Fibroblast of lung (primary cell): ENCODE data around the gene ZNF445. TPM values are rescaled to one million over a fixed set of nuclear protein-coding genes. Genes with fewer than 3 reads are reported as not detected.

ENCODE experiments used
- DNase-seq, 2 donors: peaks; one replicate each; pipeline versions ENCODE4 v3.0.0 to v3.0.0-alpha.2; 2010; ENCODE audit warnings: low read depth in 2 of 2
- H2AFZ ChIP-seq: 2 replicates; pipeline ENCODE4 v1.5.1; 2012; ENCODE audit warnings: low read length, control low read depth, inconsistent platforms
- H3K27ac ChIP-seq: 2 replicates; pipeline ENCODE4 v1.5.1; 2011; ENCODE audit warnings: low read length, control low read depth; ENCODE audit not compliant: insufficient read depth
- H3K27me3 ChIP-seq: 2 replicates; pipeline ENCODE4 v1.5.1; 2011; ENCODE audit warnings: mild to moderate bottlenecking, low read length; ENCODE audit not compliant: control insufficient read depth, insufficient read depth
- H3K36me3 ChIP-seq: 2 replicates; pipeline ENCODE4 v1.5.1; 2011; ENCODE audit warnings: low read length; ENCODE audit not compliant: control insufficient read depth, insufficient read depth
- H3K4me1 ChIP-seq: 2 replicates; pipeline ENCODE4 v1.5.1; 2011; ENCODE audit warnings: low read length; ENCODE audit not compliant: control insufficient read depth, insufficient read depth; ENCODE audit errors: extremely low read depth
- H3K4me2 ChIP-seq: 2 replicates; pipeline ENCODE4 v1.5.1; 2011; ENCODE audit warnings: low read length, control low read depth; ENCODE audit not compliant: insufficient read depth; ENCODE audit errors: extremely low read depth
- H3K4me3 ChIP-seq, 4 experiments: fragments of 200-600 bp in 1 of 4; sonication (generic) in 1 of 4; replicated peaks in 1 of 4; 2 replicates each; pipeline ENCODE4 v1.5.1; 2011 to 2016; ENCODE audit warnings: low read length in 4 of 4, low read depth in 3 of 4, mild to moderate bottlenecking in 3 of 4, control low read depth in 2 of 4, inconsistent platforms in 1 of 4, mixed read lengths in 1 of 4; ENCODE audit not compliant: insufficient read depth in 1 of 4; ENCODE audit errors: control extremely low read depth in 1 of 4
- H3K79me2 ChIP-seq: 2 replicates; pipeline ENCODE4 v1.5.1; 2012; ENCODE audit warnings: mild to moderate bottlenecking, low read length, inconsistent platforms; ENCODE audit not compliant: control insufficient read depth, insufficient read depth
- H3K9ac ChIP-seq: 2 replicates; pipeline ENCODE4 v1.5.1; 2011; ENCODE audit warnings: mild to moderate bottlenecking, low read length, control low read depth; ENCODE audit not compliant: insufficient read depth
- H3K9me3 ChIP-seq: 2 replicates; pipeline ENCODE4 v1.5.1; 2012; ENCODE audit warnings: low read depth, low read length; ENCODE audit not compliant: control insufficient read depth, insufficient read depth
- H4K20me1 ChIP-seq: 2 replicates; pipeline ENCODE4 v1.5.1; 2011; ENCODE audit warnings: low read length; ENCODE audit not compliant: control insufficient read depth, insufficient read depth; ENCODE audit errors: extremely low read depth
- CTCF ChIP-seq, 2 donors: IDR thresholded peaks in 1 of 2; conservative IDR thresholded peaks in 1 of 2; 1 replicate in 1 of 2; 2 replicates in 1 of 2; pipeline ENCODE4 v1.5.1; 2011 to 2012; ENCODE audit warnings: low read length in 2 of 2, control low read depth in 1 of 2, inconsistent platforms in 1 of 2, low read depth in 1 of 2, mild to moderate bottlenecking in 1 of 2
- EZH2 ChIP-seq: IDR thresholded peaks from 2 replicates; pipeline ENCODE4 v1.5.1; 2012; ENCODE audit warnings: low read length, control low read depth, mild to moderate bottlenecking; ENCODE audit errors: missing control alignments
- polyA plus RNA-seq, 2 donors: library from polyadenylated mRNA; depleted of rRNA in 1 of 2; stranded (reverse) in 1 of 2; unstranded in 1 of 2; fragments of >200 nt; gene quantifications; 2 replicates each; pipeline ENCODE4 v1.2.1, GENCODE V29; 2011 to 2012; ENCODE audit warnings: missing spikeins in 1 of 2
- total RNA-seq: library from RNA; depleted of rRNA; stranded (reverse); fragments of >200 nt; gene quantifications from 2 replicates; pipeline ENCODE4 v1.2.1, GENCODE V29; 2014

Gene ZNF445
- total and polyA plus RNA-seq, 2 donors (not counting 1 experiment from before 2014, with no cell fraction given) = 4.5 to 9.1 TPM

DNA sequence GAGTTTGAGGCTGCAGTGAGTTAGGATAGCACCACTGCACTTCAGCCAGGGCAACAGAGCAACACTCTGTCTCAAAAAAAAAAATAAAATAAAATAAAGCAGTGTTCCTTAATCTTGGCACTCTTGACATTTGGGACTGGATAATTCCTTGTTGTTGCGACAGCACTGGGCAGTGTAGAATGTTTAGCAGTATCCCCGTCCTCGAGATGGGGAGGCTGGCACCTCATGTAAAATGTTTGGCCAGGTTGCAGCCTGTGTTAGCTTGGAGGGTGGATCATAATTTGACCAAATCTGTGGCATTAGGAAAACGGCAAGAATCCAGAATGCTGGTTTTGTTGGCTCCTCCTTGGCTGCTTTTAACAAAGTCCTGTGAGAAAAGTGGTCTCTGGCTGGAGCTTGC is 47.0 kb downstream of the ZNF445 start:
- Histone ChIP-seq H3K4me1 (no peaks in the 10 kb centered on the region), H3K27ac (no peak overlapping the region), H3K9ac (no peak overlapping the region), H3K4me3 (no peak overlapping the region), H3K79me2 (no peaks in the 10 kb centered on the region), H3K27me3 (no peaks in the 10 kb centered on the region), H2AFZ (no peak overlapping the region), H3K36me3 (no peaks in the 10 kb centered on the region), H3K4me2 (no peak overlapping the region), H4K20me1 (no peaks in the 10 kb centered on the region), H3K9me3 (no peaks in the 10 kb centered on the region)
- TF ChIP-seq EZH2 = no peak
- no peak for TF ChIP-seq CTCF (conservative IDR thresholded peaks at IDR 0.05 in 1 of 2, IDR thresholded peaks at IDR 0.05 in 1 of 2; ENCODE audit: low read depth in 1 of 2, low read length in 2 of 2)
- no peak for DNase-seq

DNA sequence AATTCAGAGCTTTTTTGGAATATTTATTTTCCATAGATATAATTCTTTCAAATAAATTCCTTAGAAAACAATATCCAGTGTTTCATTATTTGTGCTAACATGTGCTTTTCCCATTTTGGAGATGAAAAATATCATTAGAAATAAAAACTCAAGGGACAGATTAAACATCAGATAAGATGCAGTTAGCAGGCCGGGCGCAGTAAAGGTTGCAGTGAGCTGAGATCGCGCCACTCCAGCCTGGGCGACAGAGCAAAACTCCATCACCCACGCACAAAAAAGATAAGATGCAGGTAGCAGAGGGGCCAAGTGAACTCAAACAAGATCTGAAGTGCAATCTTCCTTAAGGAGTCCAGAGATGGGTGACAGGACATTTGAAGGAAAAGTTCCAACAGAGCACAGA is 48.0 kb downstream of the ZNF445 start:
- TF ChIP-seq CTCF (conservative IDR thresholded peaks at IDR 0.05 in 1 of 2, IDR thresholded peaks at IDR 0.05 in 1 of 2; ENCODE audit: low read depth in 1 of 2, low read length in 2 of 2) (no peak), EZH2 (no peak)
- no peaks in the 10 kb centered on the region for H3K9me3 ChIP-seq
- H3K27ac ChIP-seq = no peak overlapping the region
- H3K4me1 ChIP-seq = no peaks in the 10 kb centered on the region
- no peak overlapping the region for H3K4me3 ChIP-seq
- no peaks in the 10 kb centered on the region for H3K36me3 ChIP-seq
- H3K9ac ChIP-seq = no peak overlapping the region
- H3K79me2 ChIP-seq = no peaks in the 10 kb centered on the region
- H3K27me3 ChIP-seq = no peaks in the 10 kb centered on the region
- H2AFZ ChIP-seq = no peak overlapping the region
- no peaks in the 10 kb centered on the region for H4K20me1 ChIP-seq
- no peak overlapping the region for H3K4me2 ChIP-seq
- DNase-seq = no peak

DNA sequence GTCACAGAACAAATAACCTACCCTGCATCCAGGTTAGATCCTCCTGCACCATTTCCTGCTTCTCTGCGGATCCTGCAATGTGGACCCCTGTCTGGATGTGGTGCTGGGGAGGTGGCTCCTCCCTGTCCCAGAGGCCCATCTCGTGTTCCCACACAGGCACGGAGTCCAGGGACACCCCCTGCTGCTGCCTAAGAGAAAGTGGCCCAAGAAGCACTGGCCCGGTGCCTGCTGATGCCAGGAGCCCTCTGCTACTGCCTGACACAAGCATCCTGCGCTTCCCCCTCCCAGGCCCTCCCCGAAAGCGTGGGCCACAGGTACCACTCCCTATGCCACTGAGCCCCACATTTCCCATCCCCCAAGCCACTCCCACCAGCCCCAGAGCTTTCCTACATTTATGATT is 48.6 kb downstream of the ZNF445 start:
- Histone ChIP-seq H3K9ac (no peak overlapping the region), H3K79me2 (no peaks in the 10 kb centered on the region), H3K4me1 (no peaks in the 10 kb centered on the region), H2AFZ (no peak overlapping the region), H3K9me3 (no peaks in the 10 kb centered on the region), H3K36me3 (no peaks in the 10 kb centered on the region), H4K20me1 (no peaks in the 10 kb centered on the region), H3K27ac (no peak overlapping the region), H3K4me3 (no peak overlapping the region), H3K27me3 (no peaks in the 10 kb centered on the region), H3K4me2 (no peak overlapping the region)
- TF ChIP-seq EZH2 (no peak), CTCF (conservative IDR thresholded peaks at IDR 0.05 in 1 of 2, IDR thresholded peaks at IDR 0.05 in 1 of 2; ENCODE audit: low read depth in 1 of 2, low read length in 2 of 2) (no peak)
- DNase-seq = no peak
